ENCODE results near the gene ANKS1A.

Gene ANKS1A

DNA sequence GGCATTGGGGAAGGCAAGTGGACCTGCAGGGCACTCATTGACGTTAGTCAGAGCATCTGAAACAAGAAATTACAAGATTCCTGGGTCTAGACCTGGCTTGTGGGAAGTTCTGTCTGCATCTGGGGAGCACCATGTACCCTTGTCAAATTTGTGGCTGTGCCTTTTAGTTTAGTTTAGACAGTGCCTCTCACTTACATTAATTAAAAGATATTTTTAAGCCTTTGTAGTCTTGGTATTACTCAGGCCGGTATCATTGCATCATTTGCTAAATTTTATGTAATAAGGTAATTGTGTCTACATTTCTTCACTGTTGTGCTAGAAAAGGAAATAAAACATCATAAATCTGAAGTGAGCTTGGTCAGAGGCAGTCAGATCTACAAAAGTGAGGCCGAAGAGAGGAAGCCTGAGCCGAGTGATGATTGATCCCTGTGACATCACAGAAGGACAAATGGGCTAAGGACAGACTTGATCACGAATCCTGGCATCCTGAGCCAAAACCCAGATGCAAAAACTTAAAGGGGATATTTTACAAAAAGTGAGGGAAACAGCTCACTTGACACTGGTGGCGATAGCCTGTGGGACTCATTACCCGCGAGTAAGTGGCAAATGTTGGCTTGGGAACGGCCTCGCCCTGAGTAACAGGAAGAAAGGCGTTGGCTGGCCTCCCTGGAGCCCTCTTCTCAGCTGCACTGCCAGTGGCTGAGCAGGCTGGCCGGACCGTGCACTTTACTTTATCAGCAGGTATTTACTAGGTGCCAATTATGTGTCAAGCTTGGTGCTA lies 145.5 kb downstream of the ANKS1A start:
- in situ Hi-C loops (cut with HindIII; ENCODE audit: low sequenced_read_pairs) = no loop called here
- DNase-seq (ENCODE audit: low read depth, low spot score) = no peak
- H3K4me3 ChIP-seq (ENCODE audit: low read depth, low read length) = no peak overlapping the region
- TF ChIP-seq, protein P1, sequence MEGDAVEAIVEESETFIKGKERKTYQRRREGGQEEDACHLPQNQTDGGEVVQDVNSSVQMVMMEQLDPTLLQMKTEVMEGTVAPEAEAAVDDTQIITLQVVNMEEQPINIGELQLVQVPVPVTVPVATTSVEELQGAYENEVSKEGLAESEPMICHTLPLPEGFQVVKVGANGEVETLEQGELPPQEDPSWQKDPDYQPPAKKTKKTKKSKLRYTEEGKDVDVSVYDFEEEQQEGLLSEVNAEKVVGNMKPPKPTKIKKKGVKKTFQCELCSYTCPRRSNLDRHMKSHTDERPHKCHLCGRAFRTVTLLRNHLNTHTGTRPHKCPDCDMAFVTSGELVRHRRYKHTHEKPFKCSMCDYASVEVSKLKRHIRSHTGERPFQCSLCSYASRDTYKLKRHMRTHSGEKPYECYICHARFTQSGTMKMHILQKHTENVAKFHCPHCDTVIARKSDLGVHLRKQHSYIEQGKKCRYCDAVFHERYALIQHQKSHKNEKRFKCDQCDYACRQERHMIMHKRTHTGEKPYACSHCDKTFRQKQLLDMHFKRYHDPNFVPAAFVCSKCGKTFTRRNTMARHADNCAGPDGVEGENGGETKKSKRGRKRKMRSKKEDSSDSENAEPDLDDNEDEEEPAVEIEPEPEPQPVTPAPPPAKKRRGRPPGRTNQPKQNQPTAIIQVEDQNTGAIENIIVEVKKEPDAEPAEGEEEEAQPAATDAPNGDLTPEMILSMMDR (IDR thresholded peaks at IDR 0.05; ENCODE audit: low read depth, low read length) = no peak

DNA sequence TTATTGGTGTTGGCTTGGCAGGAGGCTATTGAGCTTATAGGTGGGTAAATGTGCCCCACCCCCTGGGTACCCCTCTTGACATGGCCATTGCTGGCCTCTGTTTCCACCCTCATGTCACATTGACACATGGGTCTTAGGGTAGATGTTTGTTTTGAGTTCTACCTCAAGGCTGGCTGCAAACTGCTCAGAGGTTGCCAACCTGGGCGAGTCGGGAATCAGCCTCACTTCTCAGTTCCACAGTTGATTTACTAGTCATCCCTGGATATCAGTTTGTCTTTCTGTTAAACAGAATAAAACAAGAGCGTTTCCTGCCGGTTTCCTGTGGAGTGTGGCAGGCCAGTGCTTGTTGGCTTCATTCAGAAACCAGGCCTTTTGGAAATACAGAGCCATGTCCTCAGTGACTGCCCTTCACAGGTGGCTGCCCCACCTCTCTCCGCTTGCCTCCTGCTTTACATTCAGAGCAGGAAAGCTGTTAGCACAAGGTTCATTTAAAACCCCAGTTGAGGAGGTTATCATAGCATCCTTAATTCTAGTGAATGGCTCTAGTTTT lies 146.5 kb downstream of the ANKS1A start:
- TF ChIP-seq, protein P1 (IDR thresholded peaks at IDR 0.05; ENCODE audit: low read depth, low read length) = no peak
- no peak for DNase-seq (ENCODE audit: low read depth, low spot score)
- H3K4me3 ChIP-seq (ENCODE audit: low read depth, low read length) = no peak overlapping the region
- in situ Hi-C loops (cut with HindIII; ENCODE audit: low sequenced_read_pairs) = no loop called here

DNA sequence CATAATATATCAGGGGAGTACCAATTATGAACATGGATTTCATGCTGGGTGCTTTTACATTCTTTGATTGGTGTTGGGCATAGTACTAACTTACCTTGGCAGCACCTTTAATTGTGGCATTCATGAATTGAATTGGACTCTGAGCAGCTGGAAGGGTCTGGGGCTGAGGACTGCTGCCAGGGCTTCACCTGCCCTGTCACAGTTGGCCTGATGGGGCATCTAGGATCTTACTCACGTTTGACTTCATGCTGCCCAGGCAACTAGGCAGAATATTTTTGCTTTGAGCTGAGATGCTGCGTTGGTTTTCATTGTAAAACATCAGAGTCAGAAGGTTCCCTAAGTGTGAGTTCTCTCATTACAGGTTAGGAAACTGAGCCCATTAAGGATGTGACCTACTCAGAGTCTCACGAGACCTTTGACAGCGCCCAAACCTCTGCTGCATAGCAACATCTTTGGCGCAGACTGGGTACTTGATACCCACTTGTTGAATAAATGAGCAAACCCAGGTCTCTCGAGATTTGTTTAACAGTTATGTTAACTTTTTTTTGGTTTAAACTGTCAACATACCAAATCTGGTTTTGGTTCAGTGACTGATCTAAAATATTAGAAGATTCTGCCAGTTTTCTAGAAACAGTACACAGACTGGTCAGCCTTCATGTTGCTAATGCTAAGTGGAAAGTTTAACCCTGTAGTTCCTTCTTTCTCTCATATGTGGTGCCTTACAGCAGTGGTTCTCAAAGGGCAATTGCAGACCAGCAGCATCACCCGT lies 147.2 kb downstream of the ANKS1A start:
- no peak overlapping the region for H3K4me3 ChIP-seq (ENCODE audit: low read depth, low read length)
- TF ChIP-seq, protein P1 (IDR thresholded peaks at IDR 0.05; ENCODE audit: low read depth, low read length) = no peak
- in situ Hi-C loops (cut with HindIII; ENCODE audit: low sequenced_read_pairs) = no loop called here
- DNase-seq (ENCODE audit: low read depth, low spot score) = no peak

DNA sequence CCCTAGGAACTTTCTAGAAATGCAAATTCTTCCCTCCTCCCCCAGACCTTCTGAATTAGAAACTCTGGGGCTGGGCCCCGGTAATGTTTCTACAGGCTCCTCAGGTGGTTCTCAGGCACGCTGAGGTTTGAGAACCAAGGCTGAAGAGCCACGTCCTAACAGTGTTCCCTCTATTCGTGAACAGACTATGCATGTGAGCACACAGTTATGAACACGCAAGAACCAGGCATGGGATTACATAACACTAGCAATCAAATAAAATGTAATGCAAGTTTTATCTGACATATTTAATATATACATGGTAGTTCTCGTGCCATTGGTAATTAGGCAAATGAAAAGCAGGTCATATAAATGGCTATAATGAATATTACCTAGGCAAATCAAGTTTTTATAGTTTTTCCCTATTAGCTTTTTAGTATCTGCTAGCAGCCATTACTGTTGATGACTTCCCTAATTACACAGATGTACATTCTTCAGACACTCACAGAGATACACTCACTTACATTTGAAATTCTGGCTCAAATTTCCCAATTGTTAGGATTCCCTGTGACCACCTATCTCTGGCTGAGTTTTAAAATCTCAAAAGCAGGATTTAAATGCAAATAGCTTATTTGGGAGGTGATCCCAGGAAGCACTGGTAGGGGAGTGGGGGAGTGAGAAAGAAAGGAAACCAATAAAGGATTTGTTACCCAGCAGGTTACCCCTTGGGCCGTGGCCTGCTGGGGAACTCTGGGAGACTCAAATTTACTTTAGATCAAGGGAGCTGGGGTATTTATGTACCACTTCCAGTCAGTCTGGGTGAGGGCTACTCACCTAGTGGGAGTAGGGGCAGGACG lies 148.0 kb downstream of the ANKS1A start:
- in situ Hi-C loops (cut with HindIII; ENCODE audit: low sequenced_read_pairs) = no loop called here
- TF ChIP-seq, protein P1 (IDR thresholded peaks at IDR 0.05; ENCODE audit: low read depth, low read length) = no peak
- no peak overlapping the region for H3K4me3 ChIP-seq (ENCODE audit: low read depth, low read length)
- no peak for DNase-seq (ENCODE audit: low read depth, low spot score)

DNA sequence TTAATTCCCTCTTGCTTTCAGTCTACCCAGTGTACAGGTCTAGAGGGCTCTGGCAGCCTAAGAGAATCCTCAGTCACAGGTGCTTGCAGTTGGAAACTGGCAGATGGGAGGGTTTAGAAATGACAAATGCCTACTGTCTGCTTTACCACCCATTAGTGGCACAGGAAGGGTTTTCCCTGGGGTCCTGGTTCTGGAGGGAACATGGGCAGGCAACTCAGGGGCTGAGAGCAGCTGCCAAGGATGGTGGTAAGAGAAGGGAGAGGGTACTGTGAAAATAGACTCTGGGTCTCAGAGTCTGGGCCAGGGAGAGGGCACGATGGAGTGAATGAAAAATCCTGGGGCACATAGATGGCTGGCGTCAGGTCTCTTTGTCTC lies 148.6 kb downstream of the ANKS1A start:
- no peak overlapping the region for H3K4me3 ChIP-seq (ENCODE audit: low read depth, low read length)
- in situ Hi-C loops (cut with HindIII; ENCODE audit: low sequenced_read_pairs) = no loop called here
- TF ChIP-seq, protein P1 (IDR thresholded peaks at IDR 0.05; ENCODE audit: low read depth, low read length) = no peak
- no peak for DNase-seq (ENCODE audit: low read depth, low spot score)

DNA sequence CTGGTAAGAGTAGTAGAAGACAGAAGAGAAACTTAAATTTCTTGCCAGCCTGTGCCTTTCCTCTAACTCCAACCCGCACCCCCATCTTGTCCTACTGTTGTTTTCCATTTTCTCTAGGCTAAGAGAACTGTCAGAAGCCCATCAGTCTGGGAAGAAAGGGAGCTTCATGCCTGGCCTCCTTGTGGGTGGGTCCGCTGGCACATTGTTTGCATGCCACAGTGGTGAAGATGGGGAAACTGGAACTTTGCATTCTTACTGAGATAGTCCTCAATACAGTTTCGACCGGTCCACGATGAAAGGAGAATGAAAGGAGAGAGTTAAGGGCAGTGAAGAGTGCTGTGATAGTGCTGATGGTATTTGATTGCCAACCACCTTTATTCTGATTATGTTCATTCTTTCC lies 149.0 kb downstream of the ANKS1A start:
- TF ChIP-seq, protein P1 (IDR thresholded peaks at IDR 0.05; ENCODE audit: low read depth, low read length) = no peak
- DNase-seq (ENCODE audit: low read depth, low spot score) = no peak
- in situ Hi-C loops (cut with HindIII; ENCODE audit: low sequenced_read_pairs) = no loop called here
- no peak overlapping the region for H3K4me3 ChIP-seq (ENCODE audit: low read depth, low read length)

Data from astrocyte of the spinal cord (primary cell).